ENCODE measurements around the gene PPP1R1B. TPM values are rescaled to one million over a fixed set of nuclear protein-coding genes. Genes with fewer than 3 reads are reported as not detected.

The PPP1R1B gene
- total and polyA plus RNA-seq, 9 of the 15 experiments (the other 6 are each of a cell fraction or from before 2014, with no cell fraction given) = 0.07 to 0.18 (median 0.10) TPM; not detected in 4

DNA sequence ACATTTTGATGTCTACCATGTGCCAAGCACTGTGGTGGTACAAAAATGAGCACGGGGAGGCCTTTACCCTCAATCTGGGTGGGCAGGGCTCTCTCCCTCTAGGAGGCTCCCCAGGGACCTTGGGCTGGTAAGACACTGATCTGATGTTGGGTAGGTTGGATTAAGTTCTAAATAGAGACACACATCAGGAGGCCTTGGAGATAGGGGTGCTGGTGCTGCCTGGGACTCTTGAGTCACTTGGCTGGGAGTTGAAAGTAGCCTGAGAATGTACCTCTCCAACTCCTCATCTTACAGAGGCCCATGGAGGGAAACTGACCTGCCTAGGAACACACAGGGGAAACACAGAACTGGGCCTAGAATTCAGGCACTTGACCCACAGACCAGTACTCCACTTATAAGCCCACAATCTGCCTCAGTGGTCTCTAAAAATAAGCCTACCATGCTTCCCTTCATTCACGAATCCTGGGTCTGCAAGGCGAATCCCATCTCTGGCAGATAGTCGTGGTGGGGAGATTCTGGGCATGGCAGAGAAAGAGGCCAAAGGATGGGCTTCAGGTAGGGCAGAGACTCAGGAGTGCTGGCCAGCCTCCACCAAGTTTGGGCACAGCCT is 17.2 kb upstream of the PPP1R1B start:
- H3K4me2 ChIP-seq (ENCODE audit: insufficient read depth, low read length) = no peak overlapping the region
- TF ChIP-seq BACH1 (tag; IDR thresholded peaks at IDR 0.05) (no peak), RBM22 (IDR thresholded peaks at IDR 0.05; ENCODE audit: low read depth, low read length, poor library complexity, severe bottlenecking) (no peak), GMEB1 (CRISPR knock-in tag; IDR thresholded peaks at IDR 0.05) (no peak), JUN (IDR thresholded peaks at IDR 0.05; ENCODE audit: borderline replicate concordance, low read depth, low read length) (no peak), JUN (CRISPR knock-in tag; IDR thresholded peaks at IDR 0.05; ENCODE audit: borderline replicate concordance) (no peak), NCOA6 (IDR thresholded peaks at IDR 0.05) (no peak), NR2F6 (CRISPR knock-in tag; IDR thresholded peaks at IDR 0.05) (no peak), ZFX (CRISPR knock-in tag; IDR thresholded peaks at IDR 0.05) (no peak), PCBP2 (IDR thresholded peaks at IDR 0.05; ENCODE audit: low read depth, low read length, poor library complexity, severe bottlenecking) (no peak), POU5F1 (IDR thresholded peaks at IDR 0.05; ENCODE audit: borderline replicate concordance, low read depth, low read length, partially characterized antibody) (no peak), ZNF445 (CRISPR knock-in tag; IDR thresholded peaks at IDR 0.05; ENCODE audit: low read depth) (no peak), NFE2 (IDR thresholded peaks at IDR 0.05; ENCODE audit: low read depth) (no peak), CBFB (CRISPR knock-in tag; IDR thresholded peaks at IDR 0.05) (no peak), TEAD2 (tag; IDR thresholded peaks at IDR 0.05) (no peak), MTA1 (IDR thresholded peaks at IDR 0.05; ENCODE audit: borderline replicate concordance) (no peak), ZNF75A (CRISPR knock-in tag; IDR thresholded peaks at IDR 0.05) (no peak)
- 26% methylated on average over 4 of the region's 4 CpGs for WGBS (ENCODE audit: insufficient coverage, low coverage, missing lambda C conversion rate)
- FAIRE-seq (no peak), DNase-seq (ENCODE audit: extremely low read depth in 1 of 4, low spot score in 3 of 4) (no peak), ATAC-seq (no peak)
- no TSS peak for BruUV-seq (replicated peaks)
- H3K4me3 ChIP-seq = no peak overlapping the region
- intact Hi-C loops (cut with micrococcal nuclease) = no loop called here
- H3K27ac ChIP-seq (ENCODE audit: extremely low read depth, low read depth, low read length) = no peak overlapping the region
- no peaks in the 10 kb centered on the region for H3K9me3 ChIP-seq (replicated peaks; ENCODE audit: control insufficient read depth, insufficient read depth, low read depth, low read length)
- H3K9ac ChIP-seq (ENCODE audit: insufficient read depth in 1 of 2, low read depth in 2 of 2, low read length in 2 of 2) = no peak overlapping the region
- H2AFZ ChIP-seq (ENCODE audit: low read depth, low read length) = no peak overlapping the region
- H3K79me2 ChIP-seq (ENCODE audit: control insufficient read depth, insufficient read depth, low read length) = no peaks in the 10 kb centered on the region
- CTCF ChIA-PET (ENCODE audit: low intra/inter-chr PET ratio) = no interaction called here
- peaks cover 4 to 45% of the 10 kb centered on the region in 2 experiments; a peak in 3 of 5 replicates for H3K4me1 ChIP-seq (replicated peaks in 1 of 2; ENCODE audit: control insufficient read depth in 2 of 2, insufficient read depth in 2 of 2, low read length in 2 of 2)
- H4K20me1 ChIP-seq (replicated peaks; ENCODE audit: control insufficient read depth, insufficient read depth, low read length) = 0 out of 2 replicates have a peak, but pooled peaks cover 6% of the 10 kb centered on the region
- no peaks in the 10 kb centered on the region for H3K36me3 ChIP-seq (ENCODE audit: control insufficient read depth, insufficient read depth, low read length)
- in situ Hi-C loops (cut with MboI) = no loop called here
- H3K9me1 ChIP-seq (ENCODE audit: control insufficient read depth, insufficient read depth, low read length) = no peaks in the 10 kb centered on the region
- H3K27me3 ChIP-seq (ENCODE audit: control insufficient read depth in 2 of 2, insufficient read depth in 2 of 2, low read length in 2 of 2) = peaks cover 16 to 25% of the 10 kb centered on the region in 2 experiments
- POLR2A ChIA-PET = no interaction called here
